OCI-LY1 (cell line): ENCODE measurements around the gene OSCAR.
A peak's percentile ranks its signal among the peaks of the same experiment; 100 is the strongest.

ENCODE experiments used
- H2AFZ ChIP-seq: fragments of 200-600 bp; sonication (generic), shearing (Covaris generic); 2 replicates; pipeline ENCODE4 v1.6.0; 2014; ENCODE audit warnings: antibody characterized with exemption, mild to moderate bottlenecking, low read length
- H3F3A ChIP-seq: fragments of 200-600 bp; sonication (generic), shearing (Covaris generic); 2 replicates; pipeline ENCODE4 v1.6.0; 2014; ENCODE audit warnings: mild to moderate bottlenecking, antibody characterized with exemption, low read length, moderate library complexity; ENCODE audit not compliant: insufficient read depth
- H3K27ac ChIP-seq: fragments of 200-600 bp; sonication (generic); 2 replicates; pipeline ENCODE4 v1.5.1; 2014; ENCODE audit warnings: low read length, mixed run types, mild to moderate bottlenecking, low read depth; ENCODE audit not compliant: poor library complexity, severe bottlenecking
- H3K27me3 ChIP-seq: fragments of 200-600 bp; sonication (generic); 2 replicates; pipeline ENCODE4 v1.6.0; 2014; ENCODE audit warnings: antibody characterized with exemption, mild to moderate bottlenecking, low read length, moderate library complexity; ENCODE audit not compliant: insufficient read depth
- H3K36me3 ChIP-seq: fragments of 200-600 bp; sonication (generic); 2 replicates; pipeline ENCODE4 v1.6.1; 2014; ENCODE audit warnings: mild to moderate bottlenecking, antibody characterized with exemption, low read length, moderate library complexity, mixed read lengths; ENCODE audit not compliant: insufficient read depth
- H3K4me1 ChIP-seq: fragments of 200-600 bp; sonication (generic); 2 replicates; pipeline ENCODE4 v1.5.1; 2014; ENCODE audit warnings: mild to moderate bottlenecking, low read length, moderate library complexity; ENCODE audit not compliant: insufficient read depth, severe bottlenecking
- H3K4me2 ChIP-seq: fragments of 200-600 bp; sonication (generic), shearing (Covaris generic); 2 replicates; pipeline ENCODE4 v1.6.1; 2014; ENCODE audit warnings: low read length
- H3K4me3 ChIP-seq: fragments of 200-600 bp; sonication (generic); 2 replicates; pipeline ENCODE4 v1.5.1; 2014; ENCODE audit warnings: low read length, low read depth, mild to moderate bottlenecking, mixed read lengths; ENCODE audit not compliant: poor library complexity, severe bottlenecking
- H3K79me2 ChIP-seq: fragments of 200-600 bp; shearing (Covaris generic); 2 replicates; pipeline ENCODE4 v1.6.1; 2016; ENCODE audit warnings: mixed run types, low read length, mixed read lengths; ENCODE audit not compliant: insufficient read depth
- H3K9ac ChIP-seq: fragments of 200-600 bp; sonication (generic), shearing (Covaris generic); 2 replicates; pipeline ENCODE4 v1.6.1; 2014; ENCODE audit warnings: mild to moderate bottlenecking, low read length, mixed read lengths
- H3K9me2 ChIP-seq: fragments of 200-600 bp; sonication (generic), shearing (Covaris generic); 2 replicates; pipeline ENCODE4 v1.6.1; 2014; ENCODE audit warnings: low read depth, mild to moderate bottlenecking, low read length, mixed read lengths
- H3K9me3 ChIP-seq: fragments of 200-600 bp; shearing (Covaris generic); 2 replicates; pipeline ENCODE4 v1.6.1; 2014; ENCODE audit warnings: low read length, mixed read lengths
- H4K20me1 ChIP-seq: fragments of 200-600 bp; sonication (generic), shearing (Covaris generic); 2 replicates; pipeline ENCODE4 v1.6.0; 2016; ENCODE audit warnings: mild to moderate bottlenecking, low read length; ENCODE audit not compliant: insufficient read depth
- EZH2 ChIP-seq: fragments of 200-600 bp; sonication (generic), shearing (Covaris generic); IDR thresholded peaks from 2 replicates; pipeline ENCODE4 v1.8.0; 2017; ENCODE audit warnings: borderline replicate concordance, mixed run types, mild to moderate bottlenecking, antibody characterized with exemption, low read length, moderate library complexity, mixed read lengths
- TF ChIP-seq, protein P1 (sequence below): fragments of 200-600 bp; sonication (generic), shearing (Covaris generic); IDR thresholded peaks from 2 replicates; pipeline ENCODE4 v1.5.1; 2017; ENCODE audit warnings: mild to moderate bottlenecking, antibody characterized with exemption, low read length, moderate library complexity, mixed read lengths

Gene OSCAR

DNA sequence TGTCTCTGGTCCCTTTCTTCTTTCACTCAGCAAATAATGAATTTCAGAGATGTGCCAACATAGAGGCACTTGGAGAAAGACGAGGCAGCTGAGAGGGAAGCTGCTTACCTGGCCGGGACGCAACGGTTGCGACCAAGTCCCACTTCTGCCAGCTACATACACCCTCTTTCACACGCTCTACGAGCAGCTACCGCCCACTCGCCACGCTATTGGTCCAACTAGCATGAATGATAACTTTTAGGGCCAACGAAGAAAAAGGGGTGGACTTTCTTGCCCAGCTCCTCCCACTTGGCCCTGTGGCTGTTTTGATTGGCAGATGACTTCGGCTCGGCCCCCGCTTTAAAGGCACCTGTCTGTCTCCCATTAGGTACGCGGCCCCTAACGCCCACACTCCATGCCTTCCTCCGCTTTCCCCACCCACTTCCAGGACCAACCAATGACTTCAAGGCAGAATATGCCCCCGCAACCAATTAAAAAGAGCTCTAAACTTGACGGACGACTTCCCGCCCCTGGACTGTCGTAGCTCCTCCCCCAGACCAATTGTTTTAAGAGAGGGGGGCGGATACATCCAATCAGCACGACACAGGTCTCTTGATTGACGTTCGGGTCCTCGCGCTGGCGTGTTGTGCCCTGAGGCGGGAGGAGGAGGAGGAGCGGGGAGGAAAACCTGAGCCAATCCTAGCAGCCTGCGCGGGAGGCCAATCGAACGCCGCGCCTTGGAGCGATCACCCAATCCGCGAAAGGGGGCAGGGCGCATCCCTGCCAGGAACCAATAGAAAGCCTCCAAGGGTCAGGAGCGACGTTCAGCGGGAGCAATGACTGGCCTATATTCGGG, 36.5 kb upstream of the OSCAR start:
- Histone ChIP-seq H3K4me2 (peak overlapping the region; percentile 87), H3K36me3 (peaks cover 31% of the 10 kb centered on the region; the same call in 1 of the 2 replicates), H3K79me2 (peaks cover 32% of the 10 kb centered on the region), H3K9me3 (no peaks in the 10 kb centered on the region), H4K20me1 (no peaks in the 10 kb centered on the region), H3K4me3 (peak overlapping the region; percentile 93), H3K9me2 (no peaks in the 10 kb centered on the region), H3K4me1 (peaks cover 26% of the 10 kb centered on the region), H3F3A (no peaks in the 10 kb centered on the region), H3K27ac (no peak overlapping the region), H3K27me3 (no peaks in the 10 kb centered on the region), H3K9ac (peak overlapping the region; percentile 95), H2AFZ (no peak overlapping the region)
- TF ChIP-seq EZH2 = no peak
- TF ChIP-seq, protein P1, sequence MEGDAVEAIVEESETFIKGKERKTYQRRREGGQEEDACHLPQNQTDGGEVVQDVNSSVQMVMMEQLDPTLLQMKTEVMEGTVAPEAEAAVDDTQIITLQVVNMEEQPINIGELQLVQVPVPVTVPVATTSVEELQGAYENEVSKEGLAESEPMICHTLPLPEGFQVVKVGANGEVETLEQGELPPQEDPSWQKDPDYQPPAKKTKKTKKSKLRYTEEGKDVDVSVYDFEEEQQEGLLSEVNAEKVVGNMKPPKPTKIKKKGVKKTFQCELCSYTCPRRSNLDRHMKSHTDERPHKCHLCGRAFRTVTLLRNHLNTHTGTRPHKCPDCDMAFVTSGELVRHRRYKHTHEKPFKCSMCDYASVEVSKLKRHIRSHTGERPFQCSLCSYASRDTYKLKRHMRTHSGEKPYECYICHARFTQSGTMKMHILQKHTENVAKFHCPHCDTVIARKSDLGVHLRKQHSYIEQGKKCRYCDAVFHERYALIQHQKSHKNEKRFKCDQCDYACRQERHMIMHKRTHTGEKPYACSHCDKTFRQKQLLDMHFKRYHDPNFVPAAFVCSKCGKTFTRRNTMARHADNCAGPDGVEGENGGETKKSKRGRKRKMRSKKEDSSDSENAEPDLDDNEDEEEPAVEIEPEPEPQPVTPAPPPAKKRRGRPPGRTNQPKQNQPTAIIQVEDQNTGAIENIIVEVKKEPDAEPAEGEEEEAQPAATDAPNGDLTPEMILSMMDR = no peak

- Histone ChIP-seq H3K9ac (peak overlapping the region; percentile 69), H3K4me3 (peak overlapping the region; percentile 69), H3K36me3 (peaks cover 29% of the 10 kb centered on the region), H3K27me3 (no peaks in the 10 kb centered on the region), H3K9me2 (no peaks in the 10 kb centered on the region), H3K4me2 (peak overlapping the region; percentile 87), H3K9me3 (no peaks in the 10 kb centered on the region), H4K20me1 (no peaks in the 10 kb centered on the region), H2AFZ (no peak overlapping the region), H3K79me2 (peaks cover 28% of the 10 kb centered on the region), H3F3A (no peaks in the 10 kb centered on the region), H3K4me1 (peaks cover 26% of the 10 kb centered on the region), H3K27ac (no peak overlapping the region)
- TF ChIP-seq, protein P1 = no peak
- TF ChIP-seq EZH2 = no peak
These were observed 35.7 kb upstream of the OSCAR start for GRCh38 chr19:54136086-54136863.

GRCh38 chr19:54133957-54134590, 33.5 kb upstream of the OSCAR start:
- no peaks in the 10 kb centered on the region for H3K27me3 ChIP-seq
- H3K9me2 ChIP-seq = no peaks in the 10 kb centered on the region
- peaks cover 27% of the 10 kb centered on the region for H3K36me3 ChIP-seq
- no peaks in the 10 kb centered on the region for H3F3A ChIP-seq
- H3K9ac ChIP-seq = no peak overlapping the region
- H2AFZ ChIP-seq = no peak overlapping the region
- H3K4me1 ChIP-seq = peaks cover 18% of the 10 kb centered on the region
- H4K20me1 ChIP-seq = no peaks in the 10 kb centered on the region
- H3K4me3 ChIP-seq = no peak overlapping the region
- no peak overlapping the region for H3K27ac ChIP-seq
- H3K79me2 ChIP-seq = peaks cover 8% of the 10 kb centered on the region
- TF ChIP-seq, protein P1 = no peak
- TF ChIP-seq EZH2 = no peak
- H3K9me3 ChIP-seq = no peaks in the 10 kb centered on the region
- no peak overlapping the region for H3K4me2 ChIP-seq
